8988T (cell line): ENCODE data around the gene CASTOR1.

Experiments used
- DNase-seq: peaks from one replicate; pipeline ENCODE4 v3.0.0; 2011

CASTOR1 gene

DNA sequence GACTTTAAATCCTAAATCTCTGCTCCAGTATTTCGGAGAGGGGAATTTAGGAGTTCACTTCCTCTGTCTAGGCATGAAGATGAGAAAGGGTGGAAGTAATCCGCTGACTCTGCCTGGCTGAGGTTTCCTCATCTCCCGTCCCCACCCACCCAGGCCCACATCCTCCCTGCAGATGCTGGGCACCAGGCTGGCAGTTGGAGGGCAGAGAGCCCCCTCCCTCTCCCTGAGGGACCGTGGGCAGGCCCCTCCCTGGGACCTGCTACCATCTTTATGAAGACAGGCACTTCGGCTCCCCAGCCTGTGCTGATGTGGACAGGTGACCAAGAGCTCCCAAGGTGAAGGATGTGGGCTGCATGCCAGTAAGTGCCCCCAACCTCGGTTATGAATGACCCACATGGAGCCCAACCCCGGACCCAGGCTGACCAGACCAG, 6.7 kb downstream of the CASTOR1 start:
- no peak for DNase-seq

DNA sequence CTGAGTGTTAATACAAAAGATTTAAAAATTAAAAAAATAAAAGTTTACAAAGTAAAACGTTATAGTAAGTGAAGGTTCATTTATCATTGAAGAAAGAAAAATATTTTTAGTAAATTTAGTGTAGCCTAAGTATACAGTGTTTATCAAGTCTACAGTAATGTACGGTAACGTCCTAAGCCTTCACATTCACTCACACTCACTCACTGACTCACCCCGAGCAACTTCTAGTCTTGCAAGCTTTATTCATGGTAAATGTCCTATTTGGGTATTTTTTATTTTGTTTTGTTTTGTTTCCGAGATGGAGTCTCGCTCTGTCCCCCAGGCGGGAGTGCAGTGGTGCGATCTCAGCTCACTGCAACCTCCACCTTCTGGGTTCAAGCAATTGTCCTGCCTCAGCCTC, 8.8 kb downstream of the CASTOR1 start:
- no peak for DNase-seq

- no peak for DNase-seq
Observed at GRCh38 chr22:30279932-30280331, 9.4 kb downstream of the CASTOR1 start.

GRCh38 chr22:30279046-30279788, 10.1 kb downstream of the CASTOR1 start:
- DNase-seq, result no peak

DNA sequence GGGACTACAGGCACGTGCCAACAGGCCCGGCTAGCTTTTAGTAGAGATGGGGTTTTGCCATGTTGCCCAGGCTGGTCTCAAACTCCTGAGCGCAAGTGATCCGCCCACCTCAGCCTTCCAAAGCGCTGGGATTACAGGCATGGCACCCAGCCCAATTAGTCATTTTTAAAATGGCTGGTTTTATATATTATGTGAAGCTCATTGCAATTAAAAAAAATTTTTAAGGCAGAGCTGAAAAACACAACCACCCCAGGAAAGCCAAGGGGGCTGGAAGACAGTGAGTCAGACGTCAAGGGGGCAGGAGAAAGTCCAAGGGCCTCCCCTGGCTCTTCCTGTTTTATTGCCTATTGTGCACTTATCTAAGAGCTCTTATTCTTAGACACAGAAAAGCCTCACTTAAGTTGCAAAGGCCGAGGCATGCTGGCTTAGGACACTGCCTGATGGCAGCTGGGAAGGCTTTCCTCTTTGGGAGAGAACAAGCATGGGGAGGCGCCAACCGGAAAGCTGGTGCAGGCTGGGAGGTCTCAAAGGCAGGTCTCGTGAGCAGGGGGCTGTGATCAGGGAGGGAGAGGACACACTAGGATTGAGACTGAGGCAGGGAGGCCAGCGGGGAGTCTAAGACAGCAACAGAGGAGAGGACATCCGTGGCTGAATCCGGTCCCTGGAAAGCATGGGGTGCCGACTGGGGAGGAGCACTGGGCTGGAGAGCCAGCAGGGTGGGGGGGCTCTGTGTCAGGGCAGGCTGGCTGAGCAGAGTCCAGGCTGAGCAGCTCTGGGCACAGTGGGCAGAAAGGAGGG, 11.6 kb downstream of the CASTOR1 start:
- DNase-seq, result no peak

GRCh38 chr22:30276039-30276438, 13.3 kb downstream of the CASTOR1 start:
- DNase-seq, result no peak

DNA sequence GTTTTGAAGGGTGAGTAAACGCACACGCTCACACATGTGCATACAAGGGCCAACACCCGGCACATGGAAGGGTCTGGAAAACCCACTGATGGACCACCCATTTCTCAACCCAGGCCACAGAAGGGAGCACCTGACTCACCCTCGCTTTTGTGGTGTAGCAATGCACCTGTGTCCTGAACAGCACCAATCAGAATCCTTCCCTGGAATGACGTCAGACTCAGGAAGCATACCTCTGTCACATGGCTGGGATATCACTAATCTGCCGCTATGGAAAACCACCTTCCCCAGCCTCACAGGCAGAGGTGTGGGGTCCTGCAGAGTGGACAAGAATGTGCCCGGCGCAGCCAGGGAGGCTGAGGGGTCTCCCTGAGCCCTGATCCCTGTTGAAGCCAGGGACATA, 13.7 kb downstream of the CASTOR1 start:
- no peak for DNase-seq

- DNase-seq, result no peak
Observed at GRCh38 chr22:30274437-30274812, 14.9 kb downstream of the CASTOR1 start.

- DNase-seq, result no peak
Observed at GRCh38 chr22:30273711-30274436, 15.4 kb downstream of the CASTOR1 start.

DNA sequence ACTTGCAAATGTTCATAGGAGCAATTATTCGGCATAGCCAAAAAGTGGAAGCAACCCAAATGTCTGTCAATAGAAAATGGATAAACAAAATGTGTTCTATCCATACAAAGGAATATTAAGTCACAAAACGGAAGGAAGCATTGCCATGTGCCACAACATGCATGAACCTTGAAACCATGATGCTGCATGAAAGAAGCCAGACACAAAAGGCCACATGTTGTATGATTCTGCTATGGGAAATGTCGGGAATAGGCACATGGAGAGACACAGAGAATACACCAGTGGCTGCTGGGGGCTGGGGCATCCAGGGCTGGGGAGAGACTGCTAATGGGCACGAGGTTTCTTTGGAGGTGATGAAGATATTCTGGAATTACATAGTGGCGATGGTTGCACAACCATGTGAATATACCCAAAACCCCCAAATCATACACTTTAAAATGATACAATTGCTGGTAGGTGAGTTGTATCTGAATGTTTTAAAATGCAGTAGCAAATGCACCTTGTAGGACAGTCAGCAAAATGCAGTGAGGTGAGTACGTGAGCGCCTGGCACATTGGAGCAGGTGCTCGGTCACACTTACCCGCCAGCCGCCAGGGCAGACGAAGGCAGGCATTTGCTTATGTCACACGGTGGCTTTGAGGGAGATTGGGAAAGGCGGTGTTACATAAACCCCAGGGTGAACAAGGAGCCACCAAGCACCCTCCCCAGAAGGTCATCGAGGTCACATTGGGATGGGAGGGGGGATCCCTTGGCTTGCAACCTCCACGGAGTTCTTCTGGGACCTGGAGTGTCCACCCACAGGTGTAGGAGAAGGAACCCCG, 16.3 kb downstream of the CASTOR1 start:
- DNase-seq, result no peak

GRCh38 chr22:30270832-30271231, 18.5 kb downstream of the CASTOR1 start:
- no peak for DNase-seq

DNA sequence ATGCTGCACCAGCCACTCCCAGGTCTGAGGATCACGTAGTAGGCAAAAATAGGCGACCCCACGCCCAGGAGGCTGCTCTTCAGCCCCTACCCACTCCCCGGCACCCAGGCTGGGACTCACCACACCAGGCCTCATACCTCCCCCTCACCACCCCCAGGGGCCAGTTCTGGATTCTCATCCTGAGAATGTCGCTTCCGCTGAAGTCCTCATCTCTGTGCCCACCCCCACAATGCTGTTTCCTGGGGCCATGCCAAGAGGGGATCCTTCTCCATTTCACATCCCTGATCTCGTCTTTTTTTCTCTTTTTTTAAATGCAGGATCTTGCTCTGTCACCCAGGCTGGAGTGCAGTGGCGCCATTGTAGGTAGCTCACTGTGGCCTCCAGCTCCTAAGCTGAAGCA, 21.0 kb downstream of the CASTOR1 start:
- DNase-seq, result no peak

GRCh38 chr22:30267382-30268302, 21.7 kb downstream of the CASTOR1 start:
- DNase-seq, result no peak

GRCh38 chr22:30266445-30267381, 22.6 kb downstream of the CASTOR1 start, which contains the start of gene OSM:
TSS of gene OSM (minus strand) at chr22:30266851. CDS start at chr22:30266799, 52 bp downstream.
- no peak for DNase-seq

- no peak for DNase-seq
Observed at GRCh38 chr22:30265823-30266444, 23.4 kb downstream of the CASTOR1 start.

- no peak for DNase-seq
Observed at GRCh38 chr22:30265131-30265720, 24.1 kb downstream of the CASTOR1 start.

- no peak for DNase-seq
Observed at GRCh38 chr22:30263883-30264282, 25.4 kb downstream of the CASTOR1 start.

GRCh38 chr22:30262917-30263741, 26.2 kb downstream of the CASTOR1 start:
- DNase-seq, result no peak

DNA sequence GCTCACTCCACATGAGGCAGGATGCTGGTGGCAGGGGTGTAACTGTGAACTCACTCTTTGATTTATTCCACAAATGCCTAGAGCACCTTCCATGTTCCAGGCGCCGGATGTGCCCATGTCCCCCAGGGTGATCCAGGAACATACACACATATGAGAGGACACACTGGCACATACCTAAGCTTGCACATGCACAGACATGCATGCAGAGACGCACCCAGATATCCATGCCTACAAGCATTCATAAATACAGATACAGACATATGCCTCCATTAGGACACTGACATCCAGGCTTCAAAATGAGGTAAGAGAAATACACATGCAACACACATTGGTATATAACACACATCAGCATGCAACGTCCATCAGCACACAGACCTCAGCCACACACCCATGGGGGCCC, 27.2 kb downstream of the CASTOR1 start:
- DNase-seq, result no peak
